Natural killer cell (primary cell): Measurements from ENCODE around the gene COX8A. TPM values are rescaled to one million over a fixed set of nuclear protein-coding genes. Genes with fewer than 3 reads are reported as not detected.

Experiments used
- ATAC-seq, 3 donors: fragments of 150-1000 bp in 2 of 3; fragments of 200-7000 bp in 1 of 3; cut with Tn5 transposase; 1 replicate in 1 of 3; 2 replicates in 2 of 3; pipeline ENCODE4 v1.10.0; 2021; ENCODE audit warnings: mild to moderate bottlenecking in 2 of 3, moderate library complexity in 2 of 3
- DNase-seq, 2 donors: peaks; one replicate each; pipeline versions ENCODE4 v3.0.0 to v3.0.0-alpha.2; 2013 to 2021; ENCODE audit warnings: mixed read lengths in 1 of 2
- H3K27ac ChIP-seq: one replicate; pipeline ENCODE4 v1.5.1; 2013; ENCODE audit warnings: mild to moderate bottlenecking, low read length
- H3K27me3 ChIP-seq: one replicate; pipeline ENCODE4 v1.6.1; 2013; ENCODE audit warnings: low read length; ENCODE audit not compliant: control insufficient read depth, insufficient read depth
- H3K36me3 ChIP-seq: one replicate; pipeline ENCODE4 v1.6.1; 2013; ENCODE audit warnings: low read length; ENCODE audit not compliant: control insufficient read depth, insufficient read depth
- H3K4me1 ChIP-seq: one replicate; pipeline ENCODE4 v1.6.1; 2013; ENCODE audit warnings: low read length; ENCODE audit not compliant: control insufficient read depth, insufficient read depth
- H3K4me3 ChIP-seq: one replicate; pipeline ENCODE4 v1.5.1; 2013; ENCODE audit warnings: low read length
- H3K9me3 ChIP-seq: one replicate; pipeline ENCODE4 v1.6.1; 2013; ENCODE audit warnings: low read length; ENCODE audit not compliant: control insufficient read depth, insufficient read depth
- H3K27ac Mint-ChIP-seq, 2 donors: one replicate each; pipeline ENCODE4 v1.8.0; 2022; ENCODE audit warnings: mild to moderate bottlenecking in 2 of 2, mixed read lengths in 2 of 2, moderate library complexity in 1 of 2
- H3K27me3 Mint-ChIP-seq, 2 donors: one replicate each; pipeline ENCODE4 v1.8.0; 2022; ENCODE audit warnings: low read depth in 2 of 2, mixed read lengths in 2 of 2
- H3K36me3 Mint-ChIP-seq: one replicate; pipeline ENCODE4 v1.8.0; 2022; ENCODE audit warnings: mixed read lengths
- H3K4me1 Mint-ChIP-seq, 2 donors: one replicate each; pipeline ENCODE4 v1.8.0; 2022; ENCODE audit warnings: mixed read lengths in 2 of 2
- H3K4me3 Mint-ChIP-seq: one replicate; pipeline ENCODE4 v1.8.0; 2022; ENCODE audit warnings: mild to moderate bottlenecking, moderate library complexity, mixed read lengths
- H3K9me3 Mint-ChIP-seq, 2 donors: one replicate each; pipeline ENCODE4 v1.8.0; 2022; ENCODE audit warnings: mixed read lengths in 2 of 2
- WGBS: methylation state at CpG from one replicate; pipeline ENCODE4 v1.1.7; 2013; ENCODE audit warnings: missing lambda C conversion rate; ENCODE audit not compliant: insufficient coverage; 5-methylcytosine and 5-hydroxymethylcytosine counted together
- intact Hi-C: fragments of 100-400 bp; cut with micrococcal nuclease; formaldehyde crosslinking; loops from one replicate; pipeline ENCODE4 v1.14.2; 2022
- total RNA-seq, 4 donors: library from RNA; stranded (reverse); fragments of 120-200 nt in 1 of 4; gene quantifications; one replicate each; pipeline versions ENCODE4 v1.2.3 to v1.2.4, GENCODE V29; 2013 to 2022
- TF ChIP-seq, protein P1 (sequence below): fragments of 200-600 bp; IDR thresholded peaks from one replicate; pipeline ENCODE4 v1.8.0; 2022; ENCODE audit warnings: antibody characterized with exemption

The COX8A gene
- total RNA-seq, 3 donors from 2014 or later (not counting 1 experiment from before 2014, with no cell fraction given), result 143 to 166 (median 145) TPM

GRCh38 chr11:63945477-63946163 is 28.8 kb upstream of the COX8A start:
- H3K4me1 ChIP-seq, result peaks cover 13% of the 10 kb centered on the region
- DNase-seq (peak; percentile 30 to 75), ATAC-seq (peak in 2 of 3 donors; percentile 81 to 89)
- peaks cover 16% of the 10 kb centered on the region for H3K36me3 ChIP-seq
- Mint-ChIP-seq H3K4me1 (peaks cover 9% of the 10 kb centered on the region in 2 donors), H3K4me3 (no peak overlapping the region), H3K27ac (no peak overlapping the region), H3K27me3 (no peaks in the 10 kb centered on the region), H3K9me3 (no peaks in the 10 kb centered on the region), H3K36me3 (no peaks in the 10 kb centered on the region)
- H3K9me3 ChIP-seq, result no peaks in the 10 kb centered on the region
- 70% methylated on average over 14 of the region's 14 CpGs for WGBS
- no peaks in the 10 kb centered on the region for H3K27me3 ChIP-seq
- no peak overlapping the region for H3K27ac ChIP-seq
- intact Hi-C loops, result loop anchor here (1.0 to 5.0 kb wide), 2 partner anchors 108 to 178 kb away; partner anchors contain the start of gene ZFTA
- no peak overlapping the region for H3K4me3 ChIP-seq
- TF ChIP-seq, protein P1, sequence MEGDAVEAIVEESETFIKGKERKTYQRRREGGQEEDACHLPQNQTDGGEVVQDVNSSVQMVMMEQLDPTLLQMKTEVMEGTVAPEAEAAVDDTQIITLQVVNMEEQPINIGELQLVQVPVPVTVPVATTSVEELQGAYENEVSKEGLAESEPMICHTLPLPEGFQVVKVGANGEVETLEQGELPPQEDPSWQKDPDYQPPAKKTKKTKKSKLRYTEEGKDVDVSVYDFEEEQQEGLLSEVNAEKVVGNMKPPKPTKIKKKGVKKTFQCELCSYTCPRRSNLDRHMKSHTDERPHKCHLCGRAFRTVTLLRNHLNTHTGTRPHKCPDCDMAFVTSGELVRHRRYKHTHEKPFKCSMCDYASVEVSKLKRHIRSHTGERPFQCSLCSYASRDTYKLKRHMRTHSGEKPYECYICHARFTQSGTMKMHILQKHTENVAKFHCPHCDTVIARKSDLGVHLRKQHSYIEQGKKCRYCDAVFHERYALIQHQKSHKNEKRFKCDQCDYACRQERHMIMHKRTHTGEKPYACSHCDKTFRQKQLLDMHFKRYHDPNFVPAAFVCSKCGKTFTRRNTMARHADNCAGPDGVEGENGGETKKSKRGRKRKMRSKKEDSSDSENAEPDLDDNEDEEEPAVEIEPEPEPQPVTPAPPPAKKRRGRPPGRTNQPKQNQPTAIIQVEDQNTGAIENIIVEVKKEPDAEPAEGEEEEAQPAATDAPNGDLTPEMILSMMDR, result peak; percentile 57

DNA sequence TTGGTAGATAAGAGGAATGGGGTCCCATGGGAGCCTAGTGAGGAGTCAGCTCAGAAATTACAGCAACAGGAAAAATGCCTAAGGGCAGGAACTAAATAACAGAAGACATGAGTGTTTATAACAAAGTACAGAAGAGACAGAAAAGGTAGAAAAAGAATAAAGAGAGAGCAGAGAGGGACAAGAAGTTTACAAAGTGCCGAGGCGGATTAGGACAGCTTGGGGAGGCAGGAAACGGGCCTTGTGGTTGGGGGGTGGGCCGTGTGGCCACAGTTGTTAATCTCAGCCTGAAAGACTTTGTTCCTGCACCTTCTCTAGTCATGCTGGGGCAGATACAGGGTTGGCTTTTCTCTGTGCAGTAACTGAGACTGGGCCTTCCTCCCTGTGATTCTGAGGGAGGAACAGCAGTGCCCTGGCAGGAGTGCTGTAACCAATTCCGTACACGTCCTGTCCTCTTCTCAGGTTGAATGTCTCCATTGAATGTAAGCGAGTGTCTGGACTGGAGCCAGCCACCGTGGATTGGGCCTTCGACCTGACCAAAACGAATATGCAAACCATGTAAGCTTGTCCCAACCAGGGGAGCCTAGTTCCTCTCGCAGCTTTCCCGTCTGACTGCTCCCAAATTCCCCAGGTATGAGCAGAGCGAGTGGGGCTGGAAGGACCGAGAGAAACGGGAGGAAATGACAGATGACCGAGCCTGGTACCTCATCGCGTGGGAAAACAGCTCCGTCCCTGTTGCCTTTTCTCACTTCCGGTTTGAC is 22.5 kb upstream of the COX8A start:
- H3K4me1 ChIP-seq, result peaks cover 49% of the 10 kb centered on the region
- peaks cover 37% of the 10 kb centered on the region for H3K36me3 ChIP-seq
- H3K27me3 ChIP-seq, result no peaks in the 10 kb centered on the region
- Mint-ChIP-seq H3K36me3 (no peaks in the 10 kb centered on the region), H3K9me3 (no peaks in the 10 kb centered on the region), H3K27ac (peak overlapping the region; percentile 78 to 84), H3K27me3 (no peaks in the 10 kb centered on the region), H3K4me1 (peaks cover 33 to 54% of the 10 kb centered on the region in 2 donors), H3K4me3 (peak overlapping the region; percentile 75)
- no peaks in the 10 kb centered on the region for H3K9me3 ChIP-seq
- intact Hi-C loops, result no loop called here
- TF ChIP-seq, protein P1, result no peak
- WGBS, result 34% methylated on average over 20 of the region's 20 CpGs
- peak; percentile 77 to 86 (median 80) for ATAC-seq
- H3K27ac ChIP-seq, result peak overlapping the region; percentile 82
- DNase-seq, result peak; percentile 56 to 58
- peak overlapping the region; percentile 1 for H3K4me3 ChIP-seq

DNA sequence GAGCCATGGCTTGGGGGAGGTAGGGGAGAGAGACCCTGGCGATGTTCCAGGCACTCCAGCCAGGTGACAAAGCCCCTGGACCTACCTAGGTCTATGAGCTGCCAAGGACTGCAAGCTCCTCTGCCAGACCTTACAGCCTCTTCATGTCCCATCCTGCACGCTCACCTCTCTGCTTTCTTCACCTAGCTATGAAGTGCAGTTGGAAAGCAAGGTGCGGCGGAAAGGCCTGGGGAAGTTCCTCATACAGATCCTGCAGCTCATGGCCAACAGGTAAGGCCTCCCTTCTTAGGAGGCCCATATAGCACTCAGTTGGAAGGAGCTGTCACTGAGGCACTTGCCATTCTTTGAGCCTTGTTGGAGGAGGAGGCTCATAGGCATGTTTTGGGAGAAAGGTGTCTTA is 21.9 kb upstream of the COX8A start:
- Histone ChIP-seq H3K27ac (peak overlapping the region; percentile 82), H3K27me3 (no peaks in the 10 kb centered on the region), H3K36me3 (peaks cover 40% of the 10 kb centered on the region), H3K9me3 (no peaks in the 10 kb centered on the region), H3K4me3 (no peak overlapping the region), H3K4me1 (peaks cover 49% of the 10 kb centered on the region)
- TF ChIP-seq, protein P1, result no peak
- H3K27ac Mint-ChIP-seq, result peak overlapping the region; percentile 78 to 84
- 97% methylated on average over 4 of the region's 4 CpGs for WGBS
- DNase-seq (no peak), ATAC-seq (no peak)
- intact Hi-C loops, result no loop called here
- H3K27me3 Mint-ChIP-seq, result peaks cover 0 to under 1% of the 10 kb centered on the region in 2 donors
- peaks cover 34 to 55% of the 10 kb centered on the region in 2 donors for H3K4me1 Mint-ChIP-seq
- no peaks in the 10 kb centered on the region for H3K36me3 Mint-ChIP-seq
- peak overlapping the region; percentile 75 for H3K4me3 Mint-ChIP-seq
- no peaks in the 10 kb centered on the region for H3K9me3 Mint-ChIP-seq
